ENCODE data around the gene NLRP10.
"Not testable (repeated sequence)": the region's sequence is repeated elsewhere in the genome, so short reads cannot be mapped to it uniquely, and the experiment has no call there.

Gene NLRP10

GRCh38 chr11:7965386-7965785 lies at the start of gene NLRP10:
Gene NLRP10, minus strand, starts transcription at chr11:7965447. Its CDS starts 1,952 bp downstream, at chr11:7963495.
- in situ Hi-C loops (cut with MboI; ENCODE audit: low sequenced_read_pairs) = no loop called here

- in situ Hi-C loops (cut with MboI; ENCODE audit: low sequenced_read_pairs) = no loop called here
Observed at GRCh38 chr11:8013833-8014232, 48.6 kb upstream of the NLRP10 start.

GRCh38 chr11:8011981-8012444 lies 46.8 kb upstream of the NLRP10 start:
- in situ Hi-C loops (cut with MboI; ENCODE audit: low sequenced_read_pairs) = no loop called here

GRCh38 chr11:8011371-8011770 lies 46.1 kb upstream of the NLRP10 start:
- in situ Hi-C loops (cut with MboI; ENCODE audit: low sequenced_read_pairs) = no loop called here

GRCh38 chr11:8009856-8010255 lies 44.6 kb upstream of the NLRP10 start:
- in situ Hi-C loops (cut with MboI; ENCODE audit: low sequenced_read_pairs) = no loop called here

GRCh38 chr11:8008212-8008611 lies 43.0 kb upstream of the NLRP10 start:
- in situ Hi-C loops (cut with MboI; ENCODE audit: low sequenced_read_pairs) = no loop called here

- in situ Hi-C loops (cut with MboI; ENCODE audit: low sequenced_read_pairs) = no loop called here
Observed at GRCh38 chr11:8006349-8006977, 41.2 kb upstream of the NLRP10 start.

- in situ Hi-C loops (cut with MboI; ENCODE audit: low sequenced_read_pairs) = no loop called here
Observed at GRCh38 chr11:8005556-8005955, 40.3 kb upstream of the NLRP10 start.

- in situ Hi-C loops (cut with MboI; ENCODE audit: low sequenced_read_pairs) = no loop called here
Observed at GRCh38 chr11:8004008-8004407, 38.8 kb upstream of the NLRP10 start.

- in situ Hi-C loops (cut with MboI; ENCODE audit: low sequenced_read_pairs) = no loop called here
Observed at GRCh38 chr11:8003187-8003586, 37.9 kb upstream of the NLRP10 start.

GRCh38 chr11:8002676-8003075 lies 37.4 kb upstream of the NLRP10 start:
- in situ Hi-C loops (cut with MboI; ENCODE audit: low sequenced_read_pairs) = no loop called here

- in situ Hi-C loops (cut with MboI; ENCODE audit: low sequenced_read_pairs) = no loop called here
Observed at GRCh38 chr11:8000390-8000789, 35.1 kb upstream of the NLRP10 start.

GRCh38 chr11:7999795-8000194 lies 34.5 kb upstream of the NLRP10 start:
- in situ Hi-C loops (cut with MboI; ENCODE audit: low sequenced_read_pairs) = no loop called here

- in situ Hi-C loops (cut with MboI; ENCODE audit: low sequenced_read_pairs) = no loop called here
Observed at GRCh38 chr11:7994581-7995278, 29.5 kb upstream of the NLRP10 start.

GRCh38 chr11:7987560-7987883 lies 22.3 kb upstream of the NLRP10 start:
- in situ Hi-C loops (cut with MboI; ENCODE audit: low sequenced_read_pairs) = not testable (repeated sequence)

- in situ Hi-C loops (cut with MboI; ENCODE audit: low sequenced_read_pairs) = no loop called here
Observed at GRCh38 chr11:7986768-7987559, 21.7 kb upstream of the NLRP10 start, which contains the start of gene EIF3F. Gene EIF3F, plus strand, starts transcription at chr11:7987337. Its CDS starts 16 bp downstream, at chr11:7987353.

- in situ Hi-C loops (cut with MboI; ENCODE audit: low sequenced_read_pairs) = no loop called here
Observed at GRCh38 chr11:7983832-7984590, 18.8 kb upstream of the NLRP10 start.

GRCh38 chr11:7982582-7983119 lies 17.4 kb upstream of the NLRP10 start:
- in situ Hi-C loops (cut with MboI; ENCODE audit: low sequenced_read_pairs) = no loop called here

- in situ Hi-C loops (cut with MboI; ENCODE audit: low sequenced_read_pairs) = no loop called here
Observed at GRCh38 chr11:7981619-7982157, 16.4 kb upstream of the NLRP10 start.

- in situ Hi-C loops (cut with MboI; ENCODE audit: low sequenced_read_pairs) = no loop called here
Observed at GRCh38 chr11:7977232-7977917, 12.1 kb upstream of the NLRP10 start.

Measured in HL-60/S4 treated with phorbol 12-myristate 13-acetate at 8.2 ng/mL for 4 days and 3 days (cell line).